ENCODE data around the gene OTUD7B.

The OTUD7B gene

GRCh38 chr1:149888247-149888998, 122.1 kb downstream of the OTUD7B start:
- ATAC-seq = peak; percentile 12
- no peak for TF ChIP-seq CREB5 (CRISPR knock-in tag; IDR thresholded peaks at IDR 0.05; ENCODE audit: low read depth)
- TF ChIP-seq ISL1 (CRISPR knock-in tag; IDR thresholded peaks at IDR 0.05) = no peak
- peak; percentile 36; the same call in 1 of the 2 replicates for TF ChIP-seq ZC3H10 (CRISPR knock-in tag; IDR thresholded peaks at IDR 0.05)
- no peak; the same call in none of the 2 replicates for TF ChIP-seq TOX (CRISPR knock-in tag; IDR thresholded peaks at IDR 0.05; ENCODE audit: borderline replicate concordance)
